Germinal center (tissue), 1 donor: Measurements from ENCODE around the gene HSF4.
"Not testable (repeated sequence)": the region's sequence is repeated elsewhere in the genome, so short reads cannot be mapped to it uniquely, and the experiment has no call there.

Experiments
- DNase-seq: peaks from one replicate; pipeline ENCODE4 v3.0.0; 2012; ENCODE audit warnings: mixed read lengths, low spot score

HSF4 gene

GRCh38 chr16:67164599-67165061 lies at the start of gene HSF4:
TSS of gene HSF4 (plus strand) at chr16:67164745. CDS start at chr16:67164812, 67 bp downstream.
- no peak for DNase-seq

DNA sequence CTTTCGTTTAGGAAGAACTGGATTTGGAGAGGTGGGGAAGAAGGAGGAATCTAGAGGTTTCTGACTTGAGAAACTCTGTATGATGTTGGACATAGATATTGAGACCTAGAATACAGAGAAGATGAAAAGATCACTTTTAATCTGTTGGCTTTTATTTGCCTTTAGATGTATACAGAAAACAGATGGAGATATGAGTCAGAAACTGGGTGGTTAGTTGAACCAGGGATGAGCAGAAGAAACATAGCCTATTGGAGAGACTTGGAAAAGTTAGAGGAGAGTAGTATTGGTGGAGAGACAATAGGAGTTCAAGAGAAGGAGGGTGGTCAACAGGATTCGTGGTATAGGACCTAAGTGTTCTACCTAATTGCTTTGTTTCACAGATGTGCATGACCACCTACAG lies 49.8 kb upstream of the HSF4 start:
- DNase-seq, result no peak

DNA sequence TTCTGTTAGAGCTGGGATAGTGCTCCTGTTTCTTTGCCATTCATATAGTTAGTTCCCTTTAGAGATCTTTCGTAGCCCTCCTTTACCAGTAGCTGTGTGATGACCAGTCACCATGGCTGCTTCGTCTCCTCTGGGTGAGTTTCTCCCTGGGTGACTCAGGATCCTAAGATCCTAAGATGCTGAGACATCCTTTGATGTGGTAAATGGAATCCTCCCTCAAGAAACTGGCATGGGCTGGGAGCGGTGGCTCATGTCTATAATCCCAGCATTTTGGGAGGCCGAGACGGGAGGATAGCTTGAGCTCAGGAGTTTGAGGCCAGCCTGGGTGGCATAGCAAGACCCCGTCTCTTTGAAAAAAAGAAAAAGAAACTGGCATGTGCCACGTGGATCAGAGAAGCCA lies 48.9 kb upstream of the HSF4 start:
- DNase-seq, result no peak

DNA sequence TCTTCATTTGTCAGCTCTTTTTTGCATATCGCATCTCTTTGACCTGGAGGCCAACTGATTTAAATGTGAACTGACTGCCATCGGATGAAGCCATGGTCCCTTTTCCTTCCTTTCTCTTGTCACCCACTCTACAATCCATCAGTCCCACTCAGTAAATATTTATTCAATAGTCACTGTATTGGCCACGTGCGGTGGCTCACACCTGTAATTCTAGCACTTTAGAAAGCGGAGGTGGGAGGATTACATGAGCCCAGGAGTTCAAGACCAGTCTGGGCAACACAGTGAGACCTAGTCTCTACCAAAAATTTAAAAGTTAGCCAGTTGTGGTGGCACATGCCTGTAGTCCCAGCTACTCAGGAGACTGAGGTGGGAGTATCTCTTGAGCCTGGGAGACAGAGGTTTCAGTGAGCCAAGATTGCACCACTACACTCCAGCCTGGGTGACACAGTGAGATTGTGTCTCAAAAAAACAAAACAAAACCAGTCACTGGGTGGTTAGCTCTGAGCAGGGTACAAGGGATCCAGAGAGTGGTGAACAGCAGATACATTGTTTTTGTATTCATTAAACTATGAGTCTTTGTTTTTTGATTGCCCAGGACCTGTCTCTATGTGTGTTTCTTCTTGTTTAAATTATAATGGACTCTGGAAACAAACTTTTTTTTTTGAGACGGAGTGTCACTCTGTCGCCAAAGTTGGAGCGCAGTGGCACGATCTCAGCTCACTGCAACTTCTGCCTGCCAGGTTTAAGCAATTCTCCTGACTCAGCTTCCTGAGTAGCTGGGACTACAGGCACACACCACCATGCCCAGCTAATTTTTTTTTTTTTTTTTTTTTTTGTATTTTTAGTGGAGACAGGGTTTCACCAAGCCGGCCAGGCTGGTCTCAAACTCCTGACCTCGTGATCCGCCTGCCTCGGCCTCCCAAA lies 47.9 kb upstream of the HSF4 start:
- DNase-seq, result no peak

- no peak for DNase-seq
Observed at GRCh38 chr16:67117716-67118115, 46.8 kb upstream of the HSF4 start.

DNA sequence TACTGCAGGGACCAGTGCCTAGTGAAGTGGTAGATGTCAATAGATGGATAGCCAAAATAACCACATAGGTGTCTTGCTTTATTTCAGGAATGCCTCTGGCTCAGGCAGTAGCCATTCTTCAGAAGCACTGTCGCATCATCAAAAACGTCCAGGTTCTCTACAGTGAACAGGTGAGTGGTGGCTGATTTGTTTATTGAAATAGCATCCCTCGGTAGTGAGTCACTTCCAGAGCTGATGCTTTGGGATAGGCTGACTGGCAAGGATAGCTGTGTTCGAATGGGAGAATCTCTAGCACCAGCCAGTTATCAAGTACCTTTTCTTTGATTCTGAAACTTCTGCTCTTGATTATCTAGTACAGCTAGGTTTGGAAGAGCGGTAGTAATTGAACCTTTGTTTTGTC lies 44.5 kb upstream of the HSF4 start:
- no peak for DNase-seq

- not testable (repeated sequence) for DNase-seq
Observed at GRCh38 chr16:67122799-67123198, 41.7 kb upstream of the HSF4 start.

GRCh38 chr16:67128417-67128816 lies 36.1 kb upstream of the HSF4 start:
- no peak for DNase-seq

DNA sequence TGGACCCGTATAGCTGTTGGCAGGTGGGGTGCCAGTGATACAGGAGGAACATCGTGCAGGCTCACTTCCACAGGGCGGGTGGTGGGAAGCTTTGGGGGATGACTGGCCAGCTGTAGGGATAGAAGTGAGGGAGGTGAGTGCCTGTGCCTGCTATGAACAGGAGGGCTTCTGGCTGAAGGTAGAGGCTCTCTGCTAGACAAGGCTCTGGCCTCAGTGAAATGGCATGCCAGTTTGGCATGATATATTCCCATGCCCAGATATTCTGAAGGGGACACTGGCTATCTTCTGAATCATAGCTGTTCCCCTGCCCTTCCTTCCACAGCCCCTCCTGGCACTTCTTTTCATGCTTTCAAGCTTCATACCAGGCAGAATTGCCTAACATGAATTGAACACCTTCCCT lies 35.7 kb upstream of the HSF4 start:
- DNase-seq, result no peak

DNA sequence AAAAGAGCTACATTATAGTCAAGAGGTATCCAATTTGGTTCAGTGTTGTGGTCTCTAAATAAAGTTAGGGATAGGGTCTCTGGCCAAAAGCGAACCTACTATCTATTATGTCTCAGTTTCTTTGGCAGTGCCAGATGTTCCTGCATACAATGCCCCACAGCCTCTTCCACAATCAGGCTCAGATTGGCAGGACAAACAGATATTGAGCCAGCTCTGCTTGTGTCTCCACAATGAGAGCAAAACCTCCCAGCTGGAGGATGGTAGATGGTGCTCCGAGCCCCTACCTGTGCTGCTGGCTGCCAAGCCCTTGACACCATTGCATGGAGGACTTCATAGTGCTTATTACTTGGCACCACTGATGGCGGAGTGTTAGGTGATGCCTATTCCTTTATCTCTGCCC lies 35.1 kb upstream of the HSF4 start:
- DNase-seq, result no peak

- no peak for DNase-seq
Observed at GRCh38 chr16:67137605-67138004, 26.9 kb upstream of the HSF4 start.

GRCh38 chr16:67141391-67141790 lies 23.2 kb upstream of the HSF4 start:
- DNase-seq, result no peak

GRCh38 chr16:67142342-67142741 lies 22.2 kb upstream of the HSF4 start:
- DNase-seq, result no peak

- DNase-seq, result no peak
Observed at GRCh38 chr16:67144943-67145342, 19.6 kb upstream of the HSF4 start.

DNA sequence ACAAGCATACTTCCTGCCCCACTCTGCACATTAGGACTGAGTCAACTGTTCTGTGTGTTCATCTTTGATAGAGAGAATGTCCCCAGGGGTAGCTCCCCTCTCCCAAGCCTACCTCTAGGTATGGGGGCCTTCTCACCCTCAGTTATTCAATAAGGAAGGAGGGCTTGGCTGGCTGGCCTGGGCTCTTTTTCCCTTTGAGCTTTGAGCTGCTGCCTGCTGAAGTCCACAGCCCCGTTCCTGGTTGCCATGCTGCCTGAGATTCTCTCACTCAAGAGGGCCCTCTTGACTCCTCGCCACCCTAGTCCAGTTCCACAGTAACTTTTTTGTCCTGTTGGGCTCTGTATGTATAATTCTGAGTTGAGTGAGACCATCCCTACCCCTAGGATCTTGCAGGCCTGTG lies 18.8 kb upstream of the HSF4 start:
- no peak for DNase-seq

GRCh38 chr16:67146523-67147357 lies 17.8 kb upstream of the HSF4 start:
- DNase-seq, result no peak

DNA sequence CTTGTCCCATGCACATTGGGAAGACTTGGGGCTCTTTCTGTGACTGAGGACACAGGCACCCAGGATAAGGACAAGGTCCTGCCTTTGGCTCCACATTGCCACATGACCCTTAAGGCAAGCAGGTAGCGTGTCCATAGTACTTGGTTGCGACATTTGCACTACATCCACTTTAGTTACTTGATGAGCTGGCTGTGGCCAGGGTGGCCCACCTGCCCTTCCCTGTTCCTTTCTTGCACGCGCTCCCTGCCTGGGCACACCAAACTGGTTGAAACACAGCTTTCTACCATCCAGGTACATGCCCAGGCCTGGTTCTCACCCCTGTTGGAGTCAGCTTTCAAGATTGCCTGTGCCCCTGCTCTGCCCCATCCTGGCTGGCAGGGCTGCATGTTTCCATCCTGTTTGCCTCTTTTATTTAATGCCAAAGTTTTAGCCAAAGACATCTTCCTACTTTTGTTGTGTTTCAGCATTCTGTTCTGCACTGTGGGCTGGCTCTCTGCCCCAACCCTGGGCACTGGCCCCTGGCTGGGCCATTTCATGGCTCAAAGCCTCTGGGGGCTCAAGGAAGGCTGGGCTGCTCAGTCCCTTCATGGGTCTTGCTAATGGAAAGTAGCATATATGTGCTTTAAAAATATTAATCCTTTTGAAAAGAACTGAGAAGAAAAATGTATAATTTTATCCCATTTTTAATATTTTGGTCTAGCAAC lies 17.0 kb upstream of the HSF4 start:
- DNase-seq, result no peak

DNA sequence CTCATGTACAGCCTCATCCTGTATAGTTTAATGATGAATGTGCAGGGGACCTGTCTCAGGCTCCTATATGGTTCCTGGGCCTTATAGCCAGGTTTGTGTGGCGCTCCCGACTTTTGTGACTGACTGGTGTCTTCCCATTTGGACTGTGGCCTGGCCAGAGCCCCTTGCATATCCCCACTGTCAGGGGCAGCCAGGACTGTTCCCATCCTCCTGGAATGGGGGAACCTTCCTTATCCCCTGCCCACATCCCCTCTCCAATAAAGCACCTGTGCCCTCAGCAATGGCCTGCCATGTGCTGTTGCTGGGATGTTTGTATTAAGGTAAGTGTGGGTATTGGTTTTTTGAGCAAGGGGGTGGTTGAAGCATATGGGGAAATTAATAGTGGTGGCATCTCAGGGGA lies 16.3 kb upstream of the HSF4 start:
- no peak for DNase-seq

DNA sequence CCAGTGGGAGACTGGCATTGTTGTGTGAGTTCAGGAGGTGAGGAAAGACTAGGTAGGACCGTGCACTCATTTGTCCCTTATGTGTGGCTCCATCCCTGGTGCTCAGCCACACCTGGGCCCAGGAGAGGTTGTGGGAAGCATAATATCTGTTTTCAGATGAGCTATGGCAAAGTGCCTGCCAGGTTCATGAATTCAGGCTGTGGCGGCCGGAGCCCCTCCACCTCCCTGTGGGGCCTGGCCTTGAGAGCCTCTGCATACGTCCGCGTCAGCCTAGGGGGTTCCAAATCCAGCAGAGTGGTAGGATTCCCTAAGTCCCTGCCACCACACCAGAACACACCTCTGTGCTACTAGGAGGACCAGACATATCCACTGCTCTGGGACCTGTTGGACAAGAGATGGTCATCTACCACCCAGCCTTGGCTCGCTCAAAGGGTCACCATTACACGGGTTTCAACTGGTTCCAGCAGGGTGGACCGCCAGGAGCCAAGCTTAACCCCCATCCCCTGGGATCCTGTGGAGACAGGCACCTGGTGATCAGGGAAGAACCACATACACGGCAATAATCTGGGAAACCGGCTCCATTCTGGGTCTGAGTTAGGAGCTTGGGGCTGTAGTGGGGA lies 15.8 kb upstream of the HSF4 start:
- no peak for DNase-seq

- DNase-seq, result no peak
Observed at GRCh38 chr16:67149276-67150046, 15.1 kb upstream of the HSF4 start.
